GM18868 (cell line): ENCODE data around the gene KCNG2.

Source experiments
- ATAC-seq: cut with Tn5 transposase; IDR thresholded peaks from one replicate; pipeline ENCODE4 v1.9.1; 2021; ENCODE audit warnings: mild to moderate bottlenecking, moderate library complexity; ENCODE audit not compliant: unreplicated experiment

Gene KCNG2

GRCh38 chr18:79882522-79883241 lies 84.9 kb downstream of the KCNG2 start:
- ATAC-seq, result no peak

- no peak for ATAC-seq
Observed at GRCh38 chr18:79883461-79884293, 85.9 kb downstream of the KCNG2 start.

GRCh38 chr18:79884294-79884962 lies 86.7 kb downstream of the KCNG2 start:
- ATAC-seq, result no peak

- ATAC-seq, result no peak
Observed at GRCh38 chr18:79884963-79885728, 87.4 kb downstream of the KCNG2 start.

GRCh38 chr18:79887181-79888000 lies 89.7 kb downstream of the KCNG2 start:
- no peak for ATAC-seq

- ATAC-seq, result no peak
Observed at GRCh38 chr18:79888016-79888415, 90.3 kb downstream of the KCNG2 start.

GRCh38 chr18:79889569-79889968 lies 91.8 kb downstream of the KCNG2 start:
- ATAC-seq, result no peak

GRCh38 chr18:79890674-79891073 lies 92.9 kb downstream of the KCNG2 start:
- ATAC-seq, result no peak

- ATAC-seq, result no peak
Observed at GRCh38 chr18:79896738-79897137, 99.0 kb downstream of the KCNG2 start.

GRCh38 chr18:79897940-79898625 lies 100.3 kb downstream of the KCNG2 start:
- no peak for ATAC-seq

GRCh38 chr18:79898952-79899608 lies 101.3 kb downstream of the KCNG2 start:
- no peak for ATAC-seq

- no peak for ATAC-seq
Observed at GRCh38 chr18:79899609-79900445, 102.1 kb downstream of the KCNG2 start.

- no peak for ATAC-seq
Observed at GRCh38 chr18:79900610-79901570, 103.2 kb downstream of the KCNG2 start.

- no peak for ATAC-seq
Observed at GRCh38 chr18:79901665-79902064, 103.9 kb downstream of the KCNG2 start.

GRCh38 chr18:79902075-79902474 lies 104.3 kb downstream of the KCNG2 start:
- ATAC-seq, result no peak

- no peak for ATAC-seq
Observed at GRCh38 chr18:79902640-79903039, 104.9 kb downstream of the KCNG2 start.

- no peak for ATAC-seq
Observed at GRCh38 chr18:79903071-79903635, 105.4 kb downstream of the KCNG2 start.
